Chondrocyte (in vitro differentiated cells): ENCODE results near the gene ZNF638. TPM values are rescaled to one million over a fixed set of nuclear protein-coding genes. Genes with fewer than 3 reads are reported as not detected.

Source experiments
- DNase-seq: peaks from one replicate; pipeline ENCODE4 v3.0.0; 2021; ENCODE audit warnings: mixed read lengths, low spot score
- H3K27ac Mint-ChIP-seq: one replicate; pipeline ENCODE4 v1.8.0; 2021; ENCODE audit warnings: mild to moderate bottlenecking, moderate library complexity, mixed read lengths; ENCODE audit not compliant: unreplicated experiment
- H3K27me3 Mint-ChIP-seq: 2 replicates; pipeline ENCODE4 v1.8.0; 2021; ENCODE audit warnings: low read depth, mixed read lengths
- H3K36me3 Mint-ChIP-seq: 2 replicates; pipeline ENCODE4 v1.8.0; 2021; ENCODE audit warnings: low read depth, mixed read lengths
- H3K4me1 Mint-ChIP-seq: 2 replicates; pipeline ENCODE4 v1.8.0; 2021; ENCODE audit warnings: low read depth, mild to moderate bottlenecking, mixed read lengths
- H3K4me3 Mint-ChIP-seq: one replicate; pipeline ENCODE4 v1.8.0; 2021; ENCODE audit warnings: mild to moderate bottlenecking, moderate library complexity, mixed read lengths; ENCODE audit not compliant: unreplicated experiment
- H3K9me3 Mint-ChIP-seq: 2 replicates; pipeline ENCODE4 v1.8.0; 2021; ENCODE audit warnings: low read depth, mixed read lengths
- CTCF ChIP-seq: fragments of 200-600 bp; sonication (generic); IDR thresholded peaks from 2 replicates; pipeline ENCODE4 v1.5.0; 2021; ENCODE audit warnings: antibody characterized with exemption, mild to moderate bottlenecking, moderate library complexity
- total RNA-seq: library from RNA; stranded (reverse); gene quantifications from 3 replicates; pipeline ENCODE4 v1.2.1, GENCODE V29; 2021

ZNF638 gene
- total RNA-seq, 1 donor from 2014 or later = 79.8 TPM

GRCh38 chr2:71291398-71291797, 40.2 kb upstream of the ZNF638 start:
- no peaks in the 10 kb centered on the region for H3K9me3 Mint-ChIP-seq
- no peaks in the 10 kb centered on the region for H3K4me1 Mint-ChIP-seq
- H3K4me3 Mint-ChIP-seq = no peak overlapping the region
- H3K27me3 Mint-ChIP-seq = no peaks in the 10 kb centered on the region
- DNase-seq = no peak
- no peak for TF ChIP-seq CTCF
- no peaks in the 10 kb centered on the region for H3K36me3 Mint-ChIP-seq
- no peak overlapping the region for H3K27ac Mint-ChIP-seq

GRCh38 chr2:71292159-71292558, 39.4 kb upstream of the ZNF638 start:
- no peak for TF ChIP-seq CTCF
- Mint-ChIP-seq H3K27me3 (no peaks in the 10 kb centered on the region), H3K9me3 (no peaks in the 10 kb centered on the region)

GRCh38 chr2:71298914-71299313, 32.7 kb upstream of the ZNF638 start:
- H3K4me3 Mint-ChIP-seq = no peak overlapping the region
- H3K36me3 Mint-ChIP-seq = no peaks in the 10 kb centered on the region
- H3K4me1 Mint-ChIP-seq = peaks cover 3% of the 10 kb centered on the region

More at GRCh38 chr2:71292159-71292558, 39.4 kb upstream of the ZNF638 start:
- H3K4me3 Mint-ChIP-seq = no peak overlapping the region
- H3K4me1 Mint-ChIP-seq = no peaks in the 10 kb centered on the region
- no peaks in the 10 kb centered on the region for H3K36me3 Mint-ChIP-seq
- no peak for DNase-seq
- H3K27ac Mint-ChIP-seq = no peak overlapping the region

GRCh38 chr2:71299507-71299906, 32.1 kb upstream of the ZNF638 start:
- H3K27ac Mint-ChIP-seq = no peak overlapping the region
- no peak overlapping the region for H3K4me3 Mint-ChIP-seq
- no peaks in the 10 kb centered on the region for H3K36me3 Mint-ChIP-seq
- H3K9me3 Mint-ChIP-seq = no peaks in the 10 kb centered on the region
- TF ChIP-seq CTCF = peak; percentile 89
- no peak for DNase-seq
- peaks cover 3% of the 10 kb centered on the region for H3K4me1 Mint-ChIP-seq
- no peaks in the 10 kb centered on the region for H3K27me3 Mint-ChIP-seq

More at GRCh38 chr2:71298914-71299313, 32.7 kb upstream of the ZNF638 start:
- H3K27me3 Mint-ChIP-seq = no peaks in the 10 kb centered on the region
- no peak for TF ChIP-seq CTCF
- H3K27ac Mint-ChIP-seq = no peak overlapping the region
- no peak for DNase-seq
- H3K9me3 Mint-ChIP-seq = no peaks in the 10 kb centered on the region

- no peak for DNase-seq
- no peaks in the 10 kb centered on the region for H3K9me3 Mint-ChIP-seq
Measured at GRCh38 chr2:71303849-71304248, 27.7 kb upstream of the ZNF638 start.

More at GRCh38 chr2:71303849-71304248, 27.7 kb upstream of the ZNF638 start:
- no peaks in the 10 kb centered on the region for H3K36me3 Mint-ChIP-seq
- no peak overlapping the region for H3K27ac Mint-ChIP-seq
- H3K27me3 Mint-ChIP-seq = no peaks in the 10 kb centered on the region
- H3K4me1 Mint-ChIP-seq = peaks cover 3% of the 10 kb centered on the region
- no peak overlapping the region for H3K4me3 Mint-ChIP-seq
- no peak for TF ChIP-seq CTCF
